IPS DF 19.7 (cell line): ENCODE results near the gene TBXAS1.
"Not testable (repeated sequence)": the region's sequence is repeated elsewhere in the genome, so short reads cannot be mapped to it uniquely, and the experiment has no call there.

Source experiments
- DNase-seq: peaks from one replicate; pipeline ENCODE4 v3.0.0-alpha.2; 2013; ENCODE audit warnings: low read depth, low spot score

TBXAS1 gene

GRCh38 chr7:139825666-139826290, 3.3 kb upstream of the TBXAS1 start:
- no peak for DNase-seq

- DNase-seq: no peak
Measured at GRCh38 chr7:139827042-139827441, 2.0 kb upstream of the TBXAS1 start.

- no peak for DNase-seq
Measured at GRCh38 chr7:139828446-139828845, 618 bp upstream of the TBXAS1 start.

GRCh38 chr7:139829775-139830117, 682 bp downstream of the TBXAS1 start:
- no peak for DNase-seq

- DNase-seq: no peak
Measured at GRCh38 chr7:139830292-139830691, 1.2 kb downstream of the TBXAS1 start.

GRCh38 chr7:139830782-139831501, 1.9 kb downstream of the TBXAS1 start:
- DNase-seq: no peak

GRCh38 chr7:139835848-139836247, 6.8 kb downstream of the TBXAS1 start:
- DNase-seq: not testable (repeated sequence)

- not testable (repeated sequence) for DNase-seq
Measured at GRCh38 chr7:139837291-139837690, 8.2 kb downstream of the TBXAS1 start.

GRCh38 chr7:139838276-139838675, 9.2 kb downstream of the TBXAS1 start:
- DNase-seq: no peak

- DNase-seq: no peak
Measured at GRCh38 chr7:139838876-139839275, 9.8 kb downstream of the TBXAS1 start.

GRCh38 chr7:139840776-139841175, 11.7 kb downstream of the TBXAS1 start:
- no peak for DNase-seq

- no peak for DNase-seq
Measured at GRCh38 chr7:139842401-139843210, 13.5 kb downstream of the TBXAS1 start.

- not testable (repeated sequence) for DNase-seq
Measured at GRCh38 chr7:139843211-139843537, 14.1 kb downstream of the TBXAS1 start.

- DNase-seq: no peak
Measured at GRCh38 chr7:139844779-139845442, 15.8 kb downstream of the TBXAS1 start.

- DNase-seq: no peak
Measured at GRCh38 chr7:139845443-139845805, 16.4 kb downstream of the TBXAS1 start.

- DNase-seq: no peak
Measured at GRCh38 chr7:139846297-139846696, 17.2 kb downstream of the TBXAS1 start.

- DNase-seq: no peak
Measured at GRCh38 chr7:139848274-139848673, 19.2 kb downstream of the TBXAS1 start.

- no peak for DNase-seq
Measured at GRCh38 chr7:139850906-139851305, 21.8 kb downstream of the TBXAS1 start.

- no peak for DNase-seq
Measured at GRCh38 chr7:139851770-139852481, 22.9 kb downstream of the TBXAS1 start.

- DNase-seq: no peak
Measured at GRCh38 chr7:139852482-139852845, 23.4 kb downstream of the TBXAS1 start.

GRCh38 chr7:139853506-139854123, 24.6 kb downstream of the TBXAS1 start:
- DNase-seq: no peak
